Stimulated activated CD8-positive, alpha-beta memory T cell treated with anti-CD3 and anti-CD28 coated beads, Interleukin-2, amount 100 ng/mL, for 1 hour (primary cell): ENCODE results near the gene PRUNE2.

ENCODE experiments used
- DNase-seq, 2 donors: peaks; one replicate each; pipeline ENCODE4 v3.0.0-alpha.2; 2020; ENCODE audit warnings: low read depth in 2 of 2

PRUNE2 gene

DNA sequence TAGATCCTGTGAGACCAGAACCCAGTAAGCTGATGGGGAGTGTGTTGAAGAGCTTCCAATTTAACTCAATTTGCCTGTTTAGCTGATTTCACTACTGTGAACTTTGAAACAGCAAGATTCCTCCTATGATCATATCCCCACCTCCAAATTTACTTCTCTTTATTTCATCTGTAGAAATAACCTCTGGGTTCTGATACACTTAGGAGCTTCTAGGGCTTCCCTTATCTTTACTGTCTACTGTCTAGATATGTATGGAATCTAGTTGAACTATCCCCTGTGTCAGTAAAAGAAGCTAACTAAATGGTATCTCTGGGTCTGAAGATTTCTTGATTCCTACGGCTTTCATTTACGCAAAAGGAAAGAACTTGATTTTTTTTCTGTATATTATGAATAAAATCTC lies 330.2 kb downstream of the PRUNE2 start:
- no peak for DNase-seq

DNA sequence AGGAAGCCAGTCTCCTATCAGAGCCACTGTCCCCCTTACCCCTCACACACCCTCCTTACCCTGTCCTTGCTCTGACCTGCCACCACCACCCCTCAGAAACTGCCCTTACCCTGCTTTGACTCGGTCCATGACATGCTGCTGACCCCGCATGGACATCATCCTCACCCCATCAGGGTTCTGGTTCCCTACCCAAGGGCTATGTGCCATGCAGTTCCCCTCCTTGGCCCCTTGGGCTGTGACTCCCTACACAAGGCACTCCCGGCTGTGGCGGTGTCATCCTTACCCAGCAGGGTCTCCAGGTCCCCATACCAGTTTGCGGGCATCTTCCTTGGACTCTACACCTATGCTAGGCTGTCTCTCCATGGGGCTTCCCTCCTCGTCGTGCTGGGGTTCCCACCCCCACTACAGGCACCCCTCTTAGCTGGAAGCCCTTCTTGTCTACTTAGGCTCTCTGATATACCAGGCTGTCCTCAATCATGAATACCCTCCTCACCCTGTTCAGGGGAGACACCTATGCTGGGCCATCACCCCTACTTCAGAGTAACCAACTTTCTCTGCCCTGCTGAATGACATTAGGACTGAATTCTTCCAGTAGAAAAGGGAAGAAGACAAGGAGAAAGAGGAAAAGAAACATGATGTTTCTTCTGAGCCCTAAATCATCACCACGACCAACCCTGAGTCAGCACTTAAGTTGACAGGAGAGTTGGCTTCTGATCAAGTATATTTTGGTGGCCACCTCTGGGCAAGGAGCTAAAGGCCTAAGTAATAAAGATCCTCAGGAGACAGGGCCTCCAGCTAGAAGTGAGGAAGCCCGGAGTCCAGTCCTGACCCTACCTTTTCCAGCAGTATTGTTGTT lies 331.8 kb downstream of the PRUNE2 start:
- no peak for DNase-seq

DNA sequence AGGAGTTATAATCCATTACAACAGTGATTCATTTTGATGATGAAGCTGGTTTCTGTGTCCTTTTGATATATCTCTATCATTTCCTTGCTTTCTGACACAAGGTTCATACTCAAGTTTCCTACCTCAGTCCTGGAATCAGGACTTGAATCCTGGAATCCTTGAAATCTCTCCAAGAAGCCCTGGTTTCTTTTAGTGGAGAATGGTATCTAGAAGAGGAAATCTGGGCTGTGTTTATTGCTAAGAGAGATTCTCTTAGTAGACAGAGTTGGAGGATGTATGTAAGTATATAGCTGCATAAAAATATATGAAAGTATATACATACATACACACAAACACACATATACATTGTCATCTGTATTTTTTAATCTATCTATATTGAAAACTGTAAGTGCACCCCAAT lies 332.5 kb downstream of the PRUNE2 start:
- DNase-seq = no peak

DNA sequence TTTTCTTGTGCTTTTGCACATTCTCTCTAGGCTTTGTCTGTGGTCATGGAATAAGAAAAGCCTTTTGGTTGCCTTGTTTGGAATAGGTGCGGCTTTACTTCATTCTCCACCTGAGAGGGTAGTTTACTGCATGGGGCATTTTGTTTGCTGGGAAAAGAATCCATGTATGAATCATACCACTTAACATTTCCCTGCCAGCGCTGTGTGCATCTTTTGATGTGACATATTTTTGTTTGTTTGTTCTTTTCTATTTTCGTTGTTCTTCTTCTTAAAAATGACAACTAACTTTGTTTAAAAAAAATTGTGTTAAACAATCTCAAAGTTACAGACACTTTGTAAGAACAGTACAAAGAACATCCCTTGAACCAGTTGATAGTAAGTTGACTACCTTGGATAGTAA lies 333.8 kb downstream of the PRUNE2 start:
- no peak for DNase-seq

DNA sequence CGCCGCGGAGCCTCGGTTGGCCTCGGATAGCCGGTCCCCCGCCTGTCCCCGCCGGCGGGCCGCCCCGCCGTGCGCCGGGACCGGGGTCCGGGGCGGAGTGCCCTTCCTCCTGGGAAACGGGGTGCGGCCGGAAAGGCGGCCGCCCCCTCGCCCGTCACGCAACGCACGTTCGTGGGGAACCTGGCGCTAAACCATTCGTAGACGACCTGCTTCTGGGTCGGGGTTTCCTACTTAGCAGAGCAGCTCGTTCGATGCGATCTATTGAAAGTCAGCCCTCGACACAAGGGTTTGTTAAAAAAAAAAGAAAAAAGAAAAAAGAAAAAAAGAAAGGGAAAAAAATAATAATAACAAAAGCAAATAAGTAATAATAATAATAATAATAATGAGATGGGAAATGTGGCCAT lies 334.2 kb downstream of the PRUNE2 start:
- no peak for DNase-seq

DNA sequence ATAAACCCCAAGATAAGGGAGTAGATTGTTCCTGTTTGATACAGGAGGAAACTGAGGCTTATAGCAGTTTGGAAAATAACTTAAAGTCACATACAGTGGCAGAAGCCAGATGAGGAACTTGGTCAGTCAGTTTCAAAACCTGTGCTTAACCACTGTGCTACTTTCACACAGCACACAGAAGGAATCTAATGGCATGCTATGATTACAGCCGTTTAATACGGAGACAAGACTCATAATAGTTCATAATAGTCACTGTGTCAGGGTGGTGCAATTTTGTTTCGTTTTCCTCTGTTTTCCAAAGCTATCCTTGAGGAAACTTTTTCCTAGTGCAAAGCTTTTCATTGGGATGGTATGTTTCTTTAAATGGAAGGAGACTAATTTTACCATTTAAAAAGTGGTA lies 334.6 kb downstream of the PRUNE2 start:
- DNase-seq = no peak

DNA sequence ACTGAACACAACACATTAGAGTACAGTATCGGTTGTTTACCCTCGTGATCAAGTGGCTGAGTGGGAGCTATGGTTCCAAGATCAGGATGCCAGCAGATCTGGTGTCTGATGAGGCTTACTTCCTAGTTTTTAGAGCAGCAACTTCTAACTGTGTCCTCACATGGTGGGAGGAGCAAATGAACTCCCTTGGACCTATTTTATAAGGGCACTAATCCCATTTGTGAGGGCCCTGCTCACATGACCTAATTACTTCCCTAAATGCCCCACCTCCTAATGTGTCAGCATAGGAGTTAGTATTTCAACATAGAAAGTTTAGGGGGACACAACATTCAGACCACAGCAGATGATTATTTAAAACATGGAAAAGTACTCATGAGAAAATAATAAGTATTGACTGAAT lies 335.1 kb downstream of the PRUNE2 start:
- no peak for DNase-seq

DNA sequence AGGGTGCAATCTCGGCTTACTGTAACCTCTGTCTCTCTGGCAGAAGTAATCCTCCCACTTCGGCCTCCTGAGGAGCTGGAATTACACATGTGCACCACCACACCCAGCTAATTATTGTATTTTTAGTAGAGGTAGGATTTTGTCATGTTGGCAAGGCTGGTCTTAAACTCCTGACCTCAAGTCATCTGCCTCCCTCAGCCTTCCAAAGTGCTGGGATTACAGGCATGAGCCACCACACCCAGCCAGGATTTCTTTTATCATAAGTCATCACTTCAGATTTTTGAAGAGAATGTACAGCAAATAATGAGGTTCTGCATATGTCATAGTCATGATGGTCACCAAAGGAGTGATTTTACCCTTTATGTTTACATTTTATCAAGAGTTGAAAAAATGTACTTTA lies 338.8 kb downstream of the PRUNE2 start:
- no peak for DNase-seq

DNA sequence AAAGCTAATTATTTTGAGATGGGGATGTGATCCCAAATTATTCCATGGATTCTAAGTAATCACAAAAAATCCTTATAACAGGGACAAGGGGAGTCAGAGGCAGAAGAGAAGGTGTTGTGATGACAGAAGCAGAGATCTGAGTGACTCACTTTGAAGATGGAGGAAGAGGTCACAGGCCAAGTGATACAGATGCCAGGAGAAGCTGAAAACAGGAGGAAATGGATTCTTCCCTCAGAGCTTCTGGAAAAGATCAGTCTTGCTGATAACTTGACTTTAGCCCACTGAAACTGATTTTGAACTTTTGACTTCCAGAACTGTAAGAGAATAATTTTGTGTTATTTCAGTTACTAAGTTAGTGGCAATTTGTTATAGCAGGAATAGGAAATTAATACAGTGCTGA lies 341.6 kb downstream of the PRUNE2 start:
- no peak for DNase-seq

DNA sequence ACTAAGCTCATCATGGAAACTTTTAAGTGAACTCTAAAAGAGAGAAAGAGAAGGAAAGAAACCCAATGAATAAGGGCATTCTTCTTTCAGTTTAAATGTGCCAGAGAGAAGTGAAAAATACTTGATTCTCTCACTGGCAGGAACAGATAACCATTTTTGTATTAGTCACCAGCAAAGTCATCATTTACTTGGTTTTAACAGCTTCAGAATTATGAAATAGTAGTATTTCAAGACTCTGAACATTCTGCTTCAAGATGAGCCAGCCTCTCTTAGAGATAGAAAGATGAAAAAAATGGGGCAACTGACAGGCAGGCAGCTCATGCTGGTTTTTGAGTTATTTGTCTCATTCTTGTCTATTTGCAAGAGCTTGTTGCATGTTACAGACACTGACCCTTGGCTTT lies 343.4 kb downstream of the PRUNE2 start:
- DNase-seq = no peak

DNA sequence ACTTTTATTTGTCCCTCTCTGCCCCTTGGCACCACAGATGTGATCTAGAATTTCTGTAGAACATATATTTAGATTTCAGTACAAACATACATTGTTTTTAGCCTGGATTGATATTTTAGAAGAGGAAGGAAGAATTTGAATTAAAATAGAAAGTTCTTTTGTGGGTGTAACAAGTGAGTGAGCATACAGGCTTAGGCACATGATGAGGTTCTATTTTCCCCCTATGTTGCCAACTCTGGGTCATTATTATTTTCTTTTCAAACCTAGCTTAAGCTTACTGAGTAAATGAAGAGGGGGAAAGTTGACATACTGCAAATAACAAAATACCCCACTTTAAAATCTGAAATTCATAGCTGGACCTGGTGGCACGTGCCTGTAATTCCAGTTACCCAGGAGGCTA lies 344.0 kb downstream of the PRUNE2 start:
- DNase-seq = no peak
